Stimulated activated CD8-positive, alpha-beta memory T cell treated with anti-CD3 and anti-CD28 coated beads, Interleukin-4, amount 100 ng/mL, for 4 hours (primary cell): ENCODE results near the gene DUS3L.
"Not testable (repeated sequence)": the region's sequence is repeated elsewhere in the genome, so short reads cannot be mapped to it uniquely, and the experiment has no call there.

ENCODE experiments used
- DNase-seq, 2 donors: peaks; one replicate each; pipeline ENCODE4 v3.0.0-alpha.2; 2020; ENCODE audit warnings: low read depth in 2 of 2, low spot score in 1 of 2

The DUS3L gene

GRCh38 chr19:5801796-5802619 is 11.0 kb upstream of the DUS3L start:
- DNase-seq, result no peak

GRCh38 chr19:5800361-5801270 is 9.7 kb upstream of the DUS3L start:
- DNase-seq, result no peak

- no peak for DNase-seq
Measured at GRCh38 chr19:5799247-5800241, 8.6 kb upstream of the DUS3L start.

GRCh38 chr19:5798244-5798643 is 7.3 kb upstream of the DUS3L start:
- no peak for DNase-seq

- DNase-seq, result no peak
Measured at GRCh38 chr19:5795382-5795919, 4.5 kb upstream of the DUS3L start.

GRCh38 chr19:5793188-5793587 is 2.2 kb upstream of the DUS3L start:
- no peak for DNase-seq

- no peak for DNase-seq
Measured at GRCh38 chr19:5792224-5792623, 1.3 kb upstream of the DUS3L start.

- DNase-seq, result no peak
Measured at GRCh38 chr19:5789886-5790558, 941 bp downstream of the DUS3L start.

- no peak for DNase-seq
Measured at GRCh38 chr19:5789351-5789761, 1.6 kb downstream of the DUS3L start.

- DNase-seq, result no peak
Measured at GRCh38 chr19:5788422-5788821, 2.5 kb downstream of the DUS3L start.

- DNase-seq, result no peak
Measured at GRCh38 chr19:5787409-5788182, 3.4 kb downstream of the DUS3L start.

GRCh38 chr19:5786593-5787408 is 4.2 kb downstream of the DUS3L start:
- DNase-seq, result no peak

- no peak for DNase-seq
Measured at GRCh38 chr19:5785423-5785822, 5.5 kb downstream of the DUS3L start.

GRCh38 chr19:5784581-5785147 is 6.3 kb downstream of the DUS3L start, which contains the start of gene PRR22:
Gene PRR22, minus strand, starts transcription at chr19:5784746. Its CDS starts 86 bp downstream, at chr19:5784660.
- no peak for DNase-seq

- no peak for DNase-seq
Measured at GRCh38 chr19:5782945-5783919, 7.7 kb downstream of the DUS3L start.

- DNase-seq, result no peak
Measured at GRCh38 chr19:5782322-5782721, 8.6 kb downstream of the DUS3L start.

- not testable (repeated sequence) for DNase-seq
Measured at GRCh38 chr19:5780916-5781315, 10.0 kb downstream of the DUS3L start.
